Neural progenitor cell (in vitro differentiated cells): Measurements from ENCODE around the gene ATP10A. TPM values are rescaled to one million over a fixed set of nuclear protein-coding genes. Genes with fewer than 3 reads are reported as not detected.
"Not testable (repeated sequence)": the region's sequence is repeated elsewhere in the genome, so short reads cannot be mapped to it uniquely, and the experiment has no call there.

Experiments used
- DNase-seq: peaks from one replicate; pipeline ENCODE4 v3.0.0-alpha.2; 2016; ENCODE audit warnings: low spot score
- H2AFZ ChIP-seq: fragments of 200-600 bp; sonication (generic); replicated peaks from 2 replicates; pipeline ENCODE4 v1.6.1; 2016; ENCODE audit warnings: antibody characterized with exemption
- H3F3A ChIP-seq: fragments of 200-600 bp; sonication (generic); 2 replicates; pipeline ENCODE4 v1.6.1; 2016; ENCODE audit warnings: antibody characterized with exemption, low read depth
- H3K27ac ChIP-seq: fragments of 200-600 bp; sonication (generic); 2 replicates; pipeline ENCODE4 v1.5.1; 2016; ENCODE audit warnings: mild to moderate bottlenecking
- H3K27me3 ChIP-seq: fragments of 200-600 bp; sonication (generic); 2 replicates; pipeline ENCODE4 v1.6.1; 2016; ENCODE audit warnings: mild to moderate bottlenecking, moderate library complexity
- H3K36me3 ChIP-seq: fragments of 200-600 bp; sonication (generic); 2 replicates; pipeline ENCODE4 v1.5.1; 2016
- H3K4me1 ChIP-seq: fragments of 200-600 bp; sonication (generic); 2 replicates; pipeline ENCODE4 v1.6.1; 2016; ENCODE audit warnings: mixed run types
- H3K4me2 ChIP-seq: fragments of 200-600 bp; sonication (generic); 2 replicates; pipeline ENCODE4 v1.6.1; 2016
- H3K4me3 ChIP-seq: fragments of 200-600 bp; sonication (generic); 2 replicates; pipeline ENCODE4 v1.5.1; 2016
- H3K79me2 ChIP-seq: fragments of 200-600 bp; sonication (generic); 2 replicates; pipeline ENCODE4 v1.6.1; 2016; ENCODE audit warnings: low read depth
- H3K9ac ChIP-seq: fragments of 200-600 bp; sonication (generic); 2 replicates; pipeline ENCODE4 v1.6.1; 2016
- H3K9me3 ChIP-seq: fragments of 200-600 bp; sonication (generic); 2 replicates; pipeline ENCODE4 v1.5.1; 2016; ENCODE audit warnings: low read depth
- H4K20me1 ChIP-seq: fragments of 200-600 bp; sonication (generic); 2 replicates; pipeline ENCODE4 v1.6.1; 2016; ENCODE audit warnings: low read depth
- H3K27ac Mint-ChIP-seq: 3 replicates; pipeline ENCODE4 v1.8.0; 2021; ENCODE audit warnings: mixed read lengths
- H3K27me3 Mint-ChIP-seq: 2 replicates; pipeline ENCODE4 v1.8.0; 2022; ENCODE audit warnings: low read depth, mild to moderate bottlenecking, inconsistent platforms, moderate library complexity, mixed read lengths; ENCODE audit not compliant: insufficient read depth
- H3K36me3 Mint-ChIP-seq: 3 replicates; pipeline ENCODE4 v1.8.0; 2021; ENCODE audit warnings: mixed read lengths
- H3K4me1 Mint-ChIP-seq: 3 replicates; pipeline ENCODE4 v1.8.0; 2021; ENCODE audit warnings: mixed read lengths
- H3K4me3 Mint-ChIP-seq: 3 replicates; pipeline ENCODE4 v1.8.0; 2021; ENCODE audit warnings: mild to moderate bottlenecking, moderate library complexity, mixed read lengths
- H3K9me3 Mint-ChIP-seq: 3 replicates; pipeline ENCODE4 v1.8.0; 2020; ENCODE audit warnings: mixed read lengths
- EZH2 ChIP-seq: fragments of 200-600 bp; sonication (generic); IDR thresholded peaks from 2 replicates; pipeline ENCODE4 v1.6.1; 2017; ENCODE audit warnings: antibody characterized with exemption, mild to moderate bottlenecking, moderate library complexity
- EZH2phosphoT487 ChIP-seq: fragments of 200-600 bp; sonication (generic); IDR thresholded peaks from 2 replicates; pipeline ENCODE4 v1.6.1; 2017; ENCODE audit warnings: antibody characterized with exemption
- total RNA-seq: library from RNA; depleted of rRNA; stranded (reverse); fragments of >200 nt; gene quantifications from 2 replicates; pipeline ENCODE4 v1.2.3, GENCODE V29; 2015; ENCODE audit warnings: low replicate concordance
- TF ChIP-seq, protein P1 (sequence below): fragments of 200-600 bp; sonication (generic); IDR thresholded peaks from 2 replicates; pipeline ENCODE4 v1.5.1; 2017; ENCODE audit warnings: antibody characterized with exemption, mild to moderate bottlenecking

ATP10A gene
- total RNA-seq, 1 donor from 2014 or later, result 0.32 TPM

DNA sequence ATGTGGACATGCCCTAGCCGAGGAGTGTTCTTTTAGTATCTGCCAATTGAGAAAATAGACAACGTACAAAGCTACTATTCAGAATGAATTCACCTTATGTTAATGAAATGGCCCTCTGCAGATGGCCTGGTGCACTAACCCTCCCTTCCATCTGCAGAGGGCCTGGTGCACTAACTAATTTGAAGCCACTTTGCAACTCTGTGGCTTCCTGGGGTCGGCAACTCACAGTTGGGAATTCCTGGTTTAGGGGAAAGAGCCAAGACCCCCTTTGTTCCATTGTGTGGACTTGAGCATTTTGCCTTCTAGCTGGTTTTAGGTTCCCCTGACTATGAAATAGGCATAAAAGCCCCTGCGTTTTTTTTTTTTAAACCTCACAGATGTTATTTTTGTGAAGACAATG lies 220.0 kb downstream of the ATP10A start:
- Histone ChIP-seq H3F3A (peaks cover 38% of the 10 kb centered on the region), H3K27me3 (peaks cover 81% of the 10 kb centered on the region), H3K4me3 (peak overlapping the region; percentile 14), H3K27ac (no peak overlapping the region), H3K9ac (no peak overlapping the region), H2AFZ (no peak overlapping the region), H3K4me1 (peaks cover 48% of the 10 kb centered on the region), H3K9me3 (no peaks in the 10 kb centered on the region), H4K20me1 (no peaks in the 10 kb centered on the region), H3K79me2 (no peaks in the 10 kb centered on the region), H3K4me2 (peak overlapping the region; percentile 64), H3K36me3 (no peaks in the 10 kb centered on the region)
- H3K36me3 Mint-ChIP-seq, result no peaks in the 10 kb centered on the region
- H3K9me3 Mint-ChIP-seq, result no peaks in the 10 kb centered on the region
- DNase-seq, result peak; percentile 70
- TF ChIP-seq EZH2phosphoT487, result no peak
- TF ChIP-seq EZH2, result no peak
- TF ChIP-seq, protein P1, sequence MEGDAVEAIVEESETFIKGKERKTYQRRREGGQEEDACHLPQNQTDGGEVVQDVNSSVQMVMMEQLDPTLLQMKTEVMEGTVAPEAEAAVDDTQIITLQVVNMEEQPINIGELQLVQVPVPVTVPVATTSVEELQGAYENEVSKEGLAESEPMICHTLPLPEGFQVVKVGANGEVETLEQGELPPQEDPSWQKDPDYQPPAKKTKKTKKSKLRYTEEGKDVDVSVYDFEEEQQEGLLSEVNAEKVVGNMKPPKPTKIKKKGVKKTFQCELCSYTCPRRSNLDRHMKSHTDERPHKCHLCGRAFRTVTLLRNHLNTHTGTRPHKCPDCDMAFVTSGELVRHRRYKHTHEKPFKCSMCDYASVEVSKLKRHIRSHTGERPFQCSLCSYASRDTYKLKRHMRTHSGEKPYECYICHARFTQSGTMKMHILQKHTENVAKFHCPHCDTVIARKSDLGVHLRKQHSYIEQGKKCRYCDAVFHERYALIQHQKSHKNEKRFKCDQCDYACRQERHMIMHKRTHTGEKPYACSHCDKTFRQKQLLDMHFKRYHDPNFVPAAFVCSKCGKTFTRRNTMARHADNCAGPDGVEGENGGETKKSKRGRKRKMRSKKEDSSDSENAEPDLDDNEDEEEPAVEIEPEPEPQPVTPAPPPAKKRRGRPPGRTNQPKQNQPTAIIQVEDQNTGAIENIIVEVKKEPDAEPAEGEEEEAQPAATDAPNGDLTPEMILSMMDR, result no peak
- peaks cover 52% of the 10 kb centered on the region for H3K4me1 Mint-ChIP-seq
- H3K27ac Mint-ChIP-seq, result peak overlapping the region; percentile 99
- peak overlapping the region; percentile 53 for H3K4me3 Mint-ChIP-seq
- peaks cover 2% of the 10 kb centered on the region for H3K27me3 Mint-ChIP-seq

DNA sequence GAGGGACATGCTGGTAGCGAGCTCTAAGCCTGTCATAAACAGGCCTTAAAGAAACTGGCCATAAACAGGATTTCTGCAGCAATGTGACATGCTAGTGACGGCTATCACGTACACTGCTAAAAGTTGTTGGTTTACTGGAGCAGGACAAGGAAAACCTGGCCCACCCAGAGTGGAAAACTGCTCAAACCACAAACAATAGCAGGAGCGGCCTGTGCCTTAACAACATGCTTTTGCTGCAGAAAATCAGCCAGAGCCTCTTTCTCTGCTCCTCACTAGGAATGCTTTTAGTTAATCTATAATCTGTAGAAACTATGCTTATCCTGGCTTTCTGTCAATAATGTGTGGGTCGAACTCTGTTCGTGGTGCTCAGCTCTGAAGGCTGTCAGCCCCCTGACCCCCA lies 221.4 kb downstream of the ATP10A start:
- H4K20me1 ChIP-seq, result no peaks in the 10 kb centered on the region
- Mint-ChIP-seq H3K4me3 (peak overlapping the region; percentile 50), H3K27me3 (peaks cover 2% of the 10 kb centered on the region), H3K9me3 (peaks cover 3% of the 10 kb centered on the region), H3K27ac (peak overlapping the region; percentile 99), H3K36me3 (peaks cover under 1% of the 10 kb centered on the region), H3K4me1 (peaks cover 55% of the 10 kb centered on the region)
- peaks cover 81% of the 10 kb centered on the region for H3K27me3 ChIP-seq
- H3K4me3 ChIP-seq, result peak overlapping the region; percentile 1
- H3K4me2 ChIP-seq, result peak overlapping the region; percentile 64
- H3K27ac ChIP-seq, result no peak overlapping the region
- no peak overlapping the region for H2AFZ ChIP-seq
- no peaks in the 10 kb centered on the region for H3K9me3 ChIP-seq
- no peaks in the 10 kb centered on the region for H3K79me2 ChIP-seq
- no peaks in the 10 kb centered on the region for H3K36me3 ChIP-seq
- peak; percentile 43 for DNase-seq
- TF ChIP-seq EZH2 (no peak), EZH2phosphoT487 (no peak)
- TF ChIP-seq, protein P1, result no peak
- no peak overlapping the region for H3K9ac ChIP-seq
- H3K4me1 ChIP-seq, result peaks cover 58% of the 10 kb centered on the region
- peaks cover 38% of the 10 kb centered on the region for H3F3A ChIP-seq

GRCh38 chr15:25641361-25641760 lies 221.8 kb downstream of the ATP10A start:
- Mint-ChIP-seq H3K36me3 (peaks cover 2% of the 10 kb centered on the region), H3K27me3 (peaks cover 4% of the 10 kb centered on the region), H3K27ac (no peak overlapping the region), H3K4me3 (peak overlapping the region; percentile 11), H3K4me1 (peaks cover 58% of the 10 kb centered on the region), H3K9me3 (peaks cover 3% of the 10 kb centered on the region)
- H3K36me3 ChIP-seq, result no peaks in the 10 kb centered on the region
- peak overlapping the region; percentile 64 for H3K4me2 ChIP-seq
- no peaks in the 10 kb centered on the region for H4K20me1 ChIP-seq
- DNase-seq, result peak; percentile 61
- H3K9ac ChIP-seq, result no peak overlapping the region
- H3K79me2 ChIP-seq, result no peaks in the 10 kb centered on the region
- H3K27me3 ChIP-seq, result peaks cover 80% of the 10 kb centered on the region
- H3K4me1 ChIP-seq, result peaks cover 62% of the 10 kb centered on the region
- no peaks in the 10 kb centered on the region for H3K9me3 ChIP-seq
- H3K4me3 ChIP-seq, result peak overlapping the region; percentile 1
- no peak overlapping the region for H2AFZ ChIP-seq
- no peak overlapping the region for H3K27ac ChIP-seq
- no peak for TF ChIP-seq EZH2phosphoT487
- TF ChIP-seq EZH2, result no peak
- TF ChIP-seq, protein P1, result no peak
- H3F3A ChIP-seq, result peaks cover 38% of the 10 kb centered on the region

- peak overlapping the region; percentile 11 for H3K4me3 Mint-ChIP-seq
- H3K27me3 Mint-ChIP-seq, H2AFZ ChIP-seq: not testable (repeated sequence)
These were observed 222.2 kb downstream of the ATP10A start for GRCh38 chr15:25640959-25641358.

More at GRCh38 chr15:25640959-25641358, 222.2 kb downstream of the ATP10A start:
- peaks cover 66% of the 10 kb centered on the region for H3K4me1 ChIP-seq
- not testable (repeated sequence) for H3K79me2 ChIP-seq, H3K9ac ChIP-seq, H3K27ac ChIP-seq, H4K20me1 ChIP-seq, H3K36me3 Mint-ChIP-seq, H3K9me3 ChIP-seq, H3K27ac Mint-ChIP-seq, H3K9me3 Mint-ChIP-seq, H3K36me3 ChIP-seq, DNase-seq
- H3K27me3 ChIP-seq, result peaks cover 79% of the 10 kb centered on the region
- H3K4me3 ChIP-seq, result peak overlapping the region; percentile 1
- H3K4me1 Mint-ChIP-seq, result peaks cover 60% of the 10 kb centered on the region
- H3F3A ChIP-seq, result peaks cover 38% of the 10 kb centered on the region
- H3K4me2 ChIP-seq, result peak overlapping the region; percentile 64
